Muscle layer of colon (tissue), 2 donors: ENCODE measurements around the gene NDRG2.

Experiments used
- H3K27ac ChIP-seq: one replicate; pipeline ENCODE4 v1.7.0; 2013; ENCODE audit warnings: low read depth, mild to moderate bottlenecking, low read length, moderate library complexity
- H3K27me3 ChIP-seq, 2 donors: one replicate each; pipeline ENCODE4 v1.7.0; 2013; ENCODE audit warnings: low read length in 2 of 2, mild to moderate bottlenecking in 2 of 2; ENCODE audit not compliant: insufficient read depth in 2 of 2, control insufficient read depth in 1 of 2
- H3K36me3 ChIP-seq: one replicate; pipeline ENCODE4 v1.7.0; 2013; ENCODE audit warnings: mild to moderate bottlenecking, low read length; ENCODE audit not compliant: insufficient read depth
- H3K4me1 ChIP-seq: one replicate; pipeline ENCODE4 v1.7.0; 2013; ENCODE audit warnings: mild to moderate bottlenecking, low read length; ENCODE audit not compliant: insufficient read depth
- H3K4me3 ChIP-seq, 2 donors: one replicate each; pipeline ENCODE4 v1.7.0; 2013; ENCODE audit warnings: low read length in 2 of 2, low read depth in 1 of 2, mild to moderate bottlenecking in 1 of 2, moderate library complexity in 1 of 2
- H3K9ac ChIP-seq: one replicate; pipeline ENCODE4 v1.7.0; 2013; ENCODE audit warnings: low read length
- H3K9me3 ChIP-seq: one replicate; pipeline ENCODE4 v1.7.0; 2013; ENCODE audit warnings: mild to moderate bottlenecking, low read length
- donor health status: abdominal sarcoma.
- donor health status: Adenocarcinoma of cecum.

Gene NDRG2

GRCh38 chr14:21029917-21030316, 5.1 kb upstream of the NDRG2 start, which contains the start of gene TPPP2:
TPPP2 (plus strand) TSS chr14:21030217; CDS start chr14:21030582, 365 bp downstream.
- Histone ChIP-seq H3K36me3 (no peaks in the 10 kb centered on the region), H3K9ac (no peak within 1 kb of the TSS), H3K9me3 (no peaks in the 10 kb centered on the region), H3K27me3 (no peaks in the 10 kb centered on the region), H3K4me3 (no peak within 1 kb of the TSS), H3K4me1 (peaks cover 7% of the 10 kb centered on the region), H3K27ac (no peak within 1 kb of the TSS)

DNA sequence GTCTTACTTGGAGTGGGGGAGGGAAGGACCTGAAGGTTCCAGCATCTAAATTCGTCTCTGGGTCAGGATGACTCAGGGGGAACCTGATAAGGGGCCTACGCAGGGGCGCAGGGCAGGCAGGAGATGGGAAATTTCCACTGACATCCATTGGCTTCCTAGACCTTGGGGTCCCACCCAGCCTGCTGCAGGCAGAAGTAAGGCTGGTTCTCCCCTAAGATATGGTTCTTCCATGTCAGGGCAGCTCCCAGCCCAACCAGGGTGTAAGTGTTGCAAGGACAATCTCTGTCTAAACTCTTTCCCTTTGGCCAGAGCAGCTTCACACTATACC, 2.1 kb upstream of the NDRG2 start:
- no peak overlapping the region for H3K9ac ChIP-seq
- H3K4me3 ChIP-seq, result no peak overlapping the region
- no peak overlapping the region for H3K27ac ChIP-seq

DNA sequence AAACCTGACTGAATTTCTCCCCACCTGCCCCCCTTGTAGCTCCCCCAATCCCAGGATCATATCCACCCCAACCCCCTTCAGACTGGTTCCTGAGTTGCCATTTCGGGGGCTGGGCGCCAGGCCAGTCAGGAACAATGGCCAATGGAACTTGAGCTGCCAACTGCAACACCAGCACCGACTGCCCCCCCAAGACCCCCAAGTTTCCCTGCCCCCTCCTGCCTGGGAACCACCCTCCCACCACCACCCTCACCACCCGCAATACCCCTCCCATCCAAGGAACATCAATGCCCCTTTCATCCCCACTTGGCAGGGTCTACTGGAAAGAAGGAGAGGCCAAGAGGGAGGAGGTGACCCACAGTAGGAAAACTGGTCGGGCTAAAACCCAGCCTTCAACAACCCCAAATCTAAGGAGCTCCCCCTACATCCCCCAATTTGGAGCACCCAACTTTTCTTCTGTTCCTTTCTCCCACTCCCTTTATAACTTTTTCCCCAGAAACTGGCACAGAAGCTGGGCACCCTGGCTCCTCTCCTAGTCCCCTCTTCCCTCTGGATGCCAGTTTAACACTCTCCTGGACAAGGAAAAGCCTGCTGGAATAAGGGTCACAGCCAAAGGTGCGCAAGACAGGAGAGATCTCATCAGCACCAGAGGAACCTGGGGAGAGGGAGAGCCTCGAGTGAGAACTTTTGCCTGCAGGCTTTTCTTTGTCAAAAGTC, 1.6 kb upstream of the NDRG2 start:
- Histone ChIP-seq H3K9ac (no peak overlapping the region), H3K4me3 (no peak overlapping the region), H3K4me1 (peaks cover 25% of the 10 kb centered on the region)

More for the DNA sequence above, 2.1 kb upstream of the NDRG2 start:
- H3K36me3 ChIP-seq, result peaks cover 3% of the 10 kb centered on the region
- no peaks in the 10 kb centered on the region for H3K27me3 ChIP-seq
- no peaks in the 10 kb centered on the region for H3K9me3 ChIP-seq
- H3K4me1 ChIP-seq, result peaks cover 25% of the 10 kb centered on the region

DNA sequence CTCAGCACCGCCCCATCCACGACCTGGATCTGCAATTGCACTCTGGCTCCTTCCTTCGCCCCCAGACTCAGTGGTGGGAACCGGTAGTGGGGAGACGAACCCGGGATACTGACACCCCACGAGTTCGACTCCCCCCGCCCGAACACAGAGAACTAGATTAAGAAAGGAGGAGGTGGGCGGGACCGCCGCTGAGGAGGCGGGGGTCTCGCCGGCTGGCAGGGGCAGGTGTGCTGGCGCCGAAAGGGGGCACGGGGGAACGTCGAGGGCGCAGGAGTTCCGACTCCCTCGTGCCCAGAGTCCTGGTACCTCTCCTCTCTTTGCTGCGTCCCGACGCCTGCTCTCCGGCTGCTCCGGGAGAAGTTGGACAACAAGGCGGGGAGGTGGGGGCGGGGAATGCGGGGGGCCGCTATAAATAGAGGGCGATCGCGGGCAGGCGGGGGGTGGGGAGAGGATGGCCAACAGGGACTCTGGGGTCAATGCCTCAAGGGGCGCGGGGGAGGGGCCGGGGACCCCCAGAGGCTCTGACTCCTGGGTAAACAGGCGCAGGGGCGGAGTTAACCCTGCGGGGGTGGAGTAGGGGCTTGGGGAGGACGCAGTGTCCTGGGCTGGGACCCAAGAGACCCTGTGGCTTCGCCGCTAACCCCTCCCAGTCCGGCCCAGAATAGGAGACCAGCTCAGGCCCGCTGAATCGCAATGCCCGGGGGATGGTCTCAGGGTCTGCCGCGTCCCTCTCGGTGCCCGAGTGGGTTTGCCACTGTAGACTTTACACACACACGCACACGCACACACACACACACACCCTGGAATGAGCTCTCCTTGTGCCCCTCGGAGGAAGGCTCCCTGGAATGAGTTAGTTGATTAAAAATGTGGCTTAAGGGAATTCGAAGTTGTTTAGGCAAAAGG, 761 bp upstream of the NDRG2 start:
- Histone ChIP-seq H3K27me3 (no peaks in the 10 kb centered on the region), H3K36me3 (peaks cover 17% of the 10 kb centered on the region), H3K4me1 (peaks cover 25% of the 10 kb centered on the region), H3K27ac (peak overlapping the region; percentile 81), H3K9ac (peak overlapping the region; percentile 66), H3K4me3 (peak overlapping the region; percentile 69 to 87), H3K9me3 (no peaks in the 10 kb centered on the region)

More for the DNA sequence above, 1.6 kb upstream of the NDRG2 start:
- Histone ChIP-seq H3K27me3 (no peaks in the 10 kb centered on the region), H3K27ac (peak overlapping the region; percentile 81), H3K36me3 (peaks cover 9% of the 10 kb centered on the region), H3K9me3 (no peaks in the 10 kb centered on the region)

- Histone ChIP-seq H3K27me3 (no peaks in the 10 kb centered on the region), H3K4me3 (peak overlapping the region; percentile 77 to 87), H3K27ac (peak overlapping the region; percentile 81), H3K4me1 (peaks cover 25% of the 10 kb centered on the region), H3K9ac (peak overlapping the region; percentile 69), H3K9me3 (no peaks in the 10 kb centered on the region), H3K36me3 (peaks cover 30% of the 10 kb centered on the region)
Measured at GRCh38 chr14:21023817-21024584, 860 bp downstream of the NDRG2 start.

GRCh38 chr14:21023174-21023573, 1.7 kb downstream of the NDRG2 start:
- H3K9me3 ChIP-seq, result no peaks in the 10 kb centered on the region
- no peaks in the 10 kb centered on the region for H3K27me3 ChIP-seq
- H3K4me1 ChIP-seq, result peaks cover 25% of the 10 kb centered on the region
- peak overlapping the region; percentile 63 for H3K27ac ChIP-seq
- H3K4me3 ChIP-seq, result peak overlapping the region in 1 of 2 donors; percentile 77
- H3K36me3 ChIP-seq, result peaks cover 38% of the 10 kb centered on the region
- H3K9ac ChIP-seq, result no peak overlapping the region

- H3K27ac ChIP-seq, result no peak overlapping the region
- H3K9ac ChIP-seq, result no peak overlapping the region
- H3K36me3 ChIP-seq, result peaks cover 39% of the 10 kb centered on the region
- H3K4me1 ChIP-seq, result peaks cover 25% of the 10 kb centered on the region
- no peaks in the 10 kb centered on the region for H3K27me3 ChIP-seq
- H3K4me3 ChIP-seq, result no peak overlapping the region
- H3K9me3 ChIP-seq, result no peaks in the 10 kb centered on the region
Measured at GRCh38 chr14:21022686-21023085, 2.2 kb downstream of the NDRG2 start.

DNA sequence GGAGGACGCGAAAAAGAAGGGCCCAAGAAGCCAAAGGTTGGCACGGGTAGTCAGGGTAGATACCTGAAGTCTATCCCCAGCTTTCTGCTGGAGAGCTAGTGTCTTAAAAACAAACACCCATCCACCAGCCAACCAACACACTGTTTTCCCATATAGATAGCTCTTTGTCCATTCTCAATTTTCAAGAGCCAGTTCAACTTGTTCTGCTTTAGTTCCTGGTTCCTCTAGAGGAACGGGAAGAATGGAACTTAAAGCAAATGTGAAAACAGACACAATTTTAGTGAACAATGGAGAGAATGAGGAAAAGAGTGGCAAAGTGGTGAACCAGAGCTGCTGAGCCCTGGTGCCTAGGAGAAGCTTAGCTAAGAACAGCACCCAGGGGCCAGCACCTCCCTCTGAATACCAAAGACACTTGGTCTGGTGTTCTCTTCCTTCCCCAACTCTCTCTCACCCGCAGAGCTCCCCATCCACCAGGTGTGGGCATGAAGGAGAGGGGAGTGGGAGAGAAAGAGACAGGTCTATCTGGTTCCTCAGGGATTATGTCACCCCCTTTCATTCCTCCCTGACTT, 3.8 kb downstream of the NDRG2 start:
- H3K4me1 ChIP-seq, result peaks cover 18% of the 10 kb centered on the region
- H3K27ac ChIP-seq, result no peak overlapping the region
- H3K27me3 ChIP-seq, result no peaks in the 10 kb centered on the region
- H3K9ac ChIP-seq, result no peak overlapping the region
- peaks cover 45% of the 10 kb centered on the region for H3K36me3 ChIP-seq
- no peak overlapping the region for H3K4me3 ChIP-seq
- H3K9me3 ChIP-seq, result no peaks in the 10 kb centered on the region

- no peak overlapping the region for H3K9ac ChIP-seq
- H3K4me3 ChIP-seq, result no peak overlapping the region
- no peak overlapping the region for H3K27ac ChIP-seq
- no peaks in the 10 kb centered on the region for H3K27me3 ChIP-seq
- no peaks in the 10 kb centered on the region for H3K9me3 ChIP-seq
- peaks cover 22% of the 10 kb centered on the region for H3K4me1 ChIP-seq
- peaks cover 45% of the 10 kb centered on the region for H3K36me3 ChIP-seq
Measured at GRCh38 chr14:21019366-21019765, 5.5 kb downstream of the NDRG2 start.

DNA sequence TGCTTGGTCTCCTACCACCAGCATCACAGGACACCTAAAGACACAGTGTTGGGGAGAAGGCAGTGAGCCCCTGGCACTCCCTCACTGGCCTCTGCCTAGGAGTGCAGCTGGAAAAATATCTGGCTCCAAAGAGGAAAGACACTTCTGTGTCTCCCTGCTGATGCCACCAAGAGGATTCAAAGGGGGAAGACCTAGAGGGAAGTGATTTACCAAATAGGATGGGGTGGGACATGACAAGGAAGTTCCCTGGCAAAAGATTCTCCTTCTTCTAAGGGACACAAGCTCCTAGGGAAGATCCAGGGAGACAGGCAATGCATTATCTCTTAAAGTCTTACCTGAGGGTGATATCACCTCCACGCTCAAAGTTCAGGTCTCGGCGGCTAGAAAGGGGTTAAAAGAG, 6.1 kb downstream of the NDRG2 start:
- Histone ChIP-seq H3K27ac (no peak overlapping the region), H3K27me3 (no peaks in the 10 kb centered on the region), H3K4me3 (no peak overlapping the region), H3K9me3 (no peaks in the 10 kb centered on the region), H3K9ac (no peak overlapping the region), H3K36me3 (peaks cover 45% of the 10 kb centered on the region), H3K4me1 (peaks cover 17% of the 10 kb centered on the region)

- H3K9ac ChIP-seq, result no peak overlapping the region
- H3K27me3 ChIP-seq, result no peaks in the 10 kb centered on the region
- peaks cover 12% of the 10 kb centered on the region for H3K4me1 ChIP-seq
- no peak overlapping the region for H3K4me3 ChIP-seq
- H3K27ac ChIP-seq, result no peak overlapping the region
- H3K9me3 ChIP-seq, result no peaks in the 10 kb centered on the region
- peaks cover 45% of the 10 kb centered on the region for H3K36me3 ChIP-seq
Measured at GRCh38 chr14:21018286-21018685, 6.6 kb downstream of the NDRG2 start.
